ENCODE results near the gene DNMT3B. TPM values are rescaled to one million over a fixed set of nuclear protein-coding genes. Genes with fewer than 3 reads are reported as not detected.

Gene DNMT3B
- total and polyA plus RNA-seq, 2 donors (not counting 1 experiment from before 2014, with no cell fraction given) = 0.15 to 0.47 TPM

DNA sequence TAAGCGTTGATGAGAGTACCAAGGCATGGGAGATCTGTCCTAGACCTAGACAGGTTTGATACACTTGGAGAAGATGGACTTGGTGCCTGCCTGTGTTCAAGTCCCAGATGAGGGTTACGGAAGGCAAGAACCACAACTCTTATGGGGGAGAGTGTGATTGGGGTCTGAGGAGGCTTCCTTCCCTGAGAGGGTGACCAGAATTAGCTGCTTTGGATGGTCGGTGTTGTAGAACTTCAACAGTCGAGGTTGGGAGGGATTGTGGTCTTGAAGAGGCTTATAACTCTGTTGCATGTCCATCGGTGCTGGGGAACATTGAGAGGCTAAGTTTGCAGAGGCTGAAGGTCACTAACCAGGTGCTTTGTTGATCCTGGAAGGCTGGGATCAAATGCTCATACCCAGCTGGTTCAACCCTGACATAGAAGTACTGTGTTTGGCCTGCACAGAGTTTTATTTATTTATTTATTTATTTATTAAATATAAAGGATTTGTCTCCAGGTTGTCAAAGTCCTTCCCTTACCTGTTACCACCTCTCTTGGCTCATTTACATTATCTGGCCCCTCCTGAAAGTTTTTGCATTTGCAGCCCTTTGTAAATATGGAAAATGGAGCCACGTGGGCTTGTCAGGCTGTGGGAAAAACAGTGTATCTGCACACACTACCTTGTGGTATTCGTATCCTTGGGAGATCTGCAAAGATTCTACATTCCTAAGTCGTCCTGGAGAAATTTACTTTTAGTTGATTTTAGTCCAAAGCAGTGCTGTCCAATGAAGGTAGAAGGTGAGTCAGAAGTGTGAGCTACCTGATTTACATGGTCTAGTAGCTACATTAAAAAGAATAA is 80.7 kb downstream of the DNMT3B start:
- POLR2A ChIA-PET = no interaction called here
- CTCF ChIA-PET = interaction anchor here (0.6 to 1.4 kb wide), 2 partner anchors 53 to 1286 kb away, joined by 4 to 5 read pairs; no protein-coding TSS in a partner anchor
- H3K4me1 Mint-ChIP-seq = peaks cover 6% of the 10 kb centered on the region

GRCh38 chr20:32845786-32846185 is 83.6 kb downstream of the DNMT3B start:
- no peak for TF ChIP-seq EZH2 (IDR thresholded peaks at IDR 0.05; ENCODE audit: borderline replicate concordance, insufficient read depth, low read depth, low read length, poor library complexity, severe bottlenecking)
- TF ChIP-seq, protein P1, sequence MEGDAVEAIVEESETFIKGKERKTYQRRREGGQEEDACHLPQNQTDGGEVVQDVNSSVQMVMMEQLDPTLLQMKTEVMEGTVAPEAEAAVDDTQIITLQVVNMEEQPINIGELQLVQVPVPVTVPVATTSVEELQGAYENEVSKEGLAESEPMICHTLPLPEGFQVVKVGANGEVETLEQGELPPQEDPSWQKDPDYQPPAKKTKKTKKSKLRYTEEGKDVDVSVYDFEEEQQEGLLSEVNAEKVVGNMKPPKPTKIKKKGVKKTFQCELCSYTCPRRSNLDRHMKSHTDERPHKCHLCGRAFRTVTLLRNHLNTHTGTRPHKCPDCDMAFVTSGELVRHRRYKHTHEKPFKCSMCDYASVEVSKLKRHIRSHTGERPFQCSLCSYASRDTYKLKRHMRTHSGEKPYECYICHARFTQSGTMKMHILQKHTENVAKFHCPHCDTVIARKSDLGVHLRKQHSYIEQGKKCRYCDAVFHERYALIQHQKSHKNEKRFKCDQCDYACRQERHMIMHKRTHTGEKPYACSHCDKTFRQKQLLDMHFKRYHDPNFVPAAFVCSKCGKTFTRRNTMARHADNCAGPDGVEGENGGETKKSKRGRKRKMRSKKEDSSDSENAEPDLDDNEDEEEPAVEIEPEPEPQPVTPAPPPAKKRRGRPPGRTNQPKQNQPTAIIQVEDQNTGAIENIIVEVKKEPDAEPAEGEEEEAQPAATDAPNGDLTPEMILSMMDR (IDR thresholded peaks at IDR 0.05) = no peak
- Histone ChIP-seq H4K20me1 (ENCODE audit: control insufficient read depth, insufficient read depth, low read length, poor library complexity, severe bottlenecking) (peaks cover 46% of the 10 kb centered on the region), H3K36me3 (replicated peaks in 1 of 2; ENCODE audit: control extremely low read depth in 1 of 2, control insufficient read depth in 1 of 2, extremely low read depth in 1 of 2, insufficient read depth in 2 of 2, low read length in 1 of 2) (peaks cover 15 to 72% of the 10 kb centered on the region in 2 experiments), H3K4me2 (replicated peaks; ENCODE audit: low read depth, low read length, poor library complexity, severe bottlenecking) (no peak overlapping the region), H3K9me3 (ENCODE audit: control extremely low read depth in 1 of 3, control insufficient read depth in 2 of 3, insufficient read depth in 1 of 3, low read length in 2 of 3) (no peaks in the 10 kb centered on the region), H3K27me3 (replicated peaks in 1 of 4; ENCODE audit: control extremely low read depth in 1 of 4, control insufficient read depth in 3 of 4, insufficient read depth in 4 of 4, low read length in 3 of 4) (no peaks in the 10 kb centered on the region), H3K9ac (ENCODE audit: low read length) (no peak overlapping the region), H3K27ac (ENCODE audit: low read length in 2 of 2) (no peak overlapping the region), H3K79me2 (ENCODE audit: control insufficient read depth, insufficient read depth, low read length) (peaks cover 27% of the 10 kb centered on the region), H3K4me1 (ENCODE audit: control insufficient read depth in 2 of 2, insufficient read depth in 2 of 2, low read length in 2 of 2) (no peaks in the 10 kb centered on the region), H3K4me3 (ENCODE audit: control extremely low read depth in 1 of 5, extremely low read depth in 1 of 5, insufficient read depth in 1 of 5, low read depth in 2 of 5, low read length in 4 of 5) (no peak overlapping the region), H2AFZ (ENCODE audit: insufficient read depth, low read depth, low read length, poor library complexity, severe bottlenecking) (no peak overlapping the region)
- H3K4me1 Mint-ChIP-seq = peaks cover 6% of the 10 kb centered on the region
- ATAC-seq (ENCODE audit: low read depth) (no peak), DNase-seq (no peak)
- H3K9me3 Mint-ChIP-seq (ENCODE audit: insufficient read depth) = no peaks in the 10 kb centered on the region
- intact Hi-C loops (cut with micrococcal nuclease) = no loop called here
- H3K4me3 Mint-ChIP-seq = no peak overlapping the region
- ChIA-PET CTCF (no interaction called here), POLR2A (no interaction called here)
- WGBS (ENCODE audit: insufficient coverage) = 100% methylated on average over 2 of the region's 2 CpGs
- H3K27me3 Mint-ChIP-seq = no peaks in the 10 kb centered on the region
- no peak overlapping the region for H3K27ac Mint-ChIP-seq

More for the DNA sequence above, 80.7 kb downstream of the DNMT3B start:
- H3K9me3 Mint-ChIP-seq (ENCODE audit: insufficient read depth) = no peaks in the 10 kb centered on the region
- Histone ChIP-seq H3K9me3 (ENCODE audit: control extremely low read depth in 1 of 3, control insufficient read depth in 2 of 3, insufficient read depth in 1 of 3, low read length in 2 of 3) (no peaks in the 10 kb centered on the region), H3K79me2 (ENCODE audit: control insufficient read depth, insufficient read depth, low read length) (peaks cover 40% of the 10 kb centered on the region), H3K27me3 (replicated peaks in 1 of 4; ENCODE audit: control extremely low read depth in 1 of 4, control insufficient read depth in 3 of 4, insufficient read depth in 4 of 4, low read length in 3 of 4) (no peaks in the 10 kb centered on the region), H3K4me1 (ENCODE audit: control insufficient read depth in 2 of 2, insufficient read depth in 2 of 2, low read length in 2 of 2) (no peaks in the 10 kb centered on the region), H3K4me2 (replicated peaks; ENCODE audit: low read depth, low read length, poor library complexity, severe bottlenecking) (no peak overlapping the region), H3K36me3 (replicated peaks in 1 of 2; ENCODE audit: control extremely low read depth in 1 of 2, control insufficient read depth in 1 of 2, extremely low read depth in 1 of 2, insufficient read depth in 2 of 2, low read length in 1 of 2) (peaks cover 19 to 82% of the 10 kb centered on the region in 2 experiments), H3K4me3 (ENCODE audit: control extremely low read depth in 1 of 5, extremely low read depth in 1 of 5, insufficient read depth in 1 of 5, low read depth in 2 of 5, low read length in 4 of 5) (no peak overlapping the region), H3K9ac (ENCODE audit: low read length) (no peak overlapping the region), H4K20me1 (ENCODE audit: control insufficient read depth, insufficient read depth, low read length, poor library complexity, severe bottlenecking) (peaks cover 64% of the 10 kb centered on the region), H3K27ac (ENCODE audit: low read length in 2 of 2) (no peak overlapping the region), H2AFZ (ENCODE audit: insufficient read depth, low read depth, low read length, poor library complexity, severe bottlenecking) (no peak overlapping the region)
- H3K27me3 Mint-ChIP-seq = no peaks in the 10 kb centered on the region
- DNase-seq (no peak), ATAC-seq (ENCODE audit: low read depth) (no peak)
- 60% methylated on average over 5 of the region's 8 CpGs for WGBS (ENCODE audit: insufficient coverage)
- intact Hi-C loops (cut with micrococcal nuclease) = no loop called here
- no peak overlapping the region for H3K27ac Mint-ChIP-seq
- H3K4me3 Mint-ChIP-seq = no peak overlapping the region
- TF ChIP-seq EZH2 (IDR thresholded peaks at IDR 0.05; ENCODE audit: borderline replicate concordance, insufficient read depth, low read depth, low read length, poor library complexity, severe bottlenecking) = no peak
- TF ChIP-seq, protein P1 (IDR thresholded peaks at IDR 0.05) = no peak
